B cell (primary cell): ENCODE data around the gene TRDN. TPM values are rescaled to one million over a fixed set of nuclear protein-coding genes. Genes with fewer than 3 reads are reported as not detected.

Experiments used
- ATAC-seq: fragments of 200-7000 bp; cut with Tn5 transposase; one replicate; pipeline ENCODE4 v1.10.0; 2021; ENCODE audit warnings: low read depth, mild to moderate bottlenecking, moderate number of reproducible peaks, moderate library complexity
- CTCF ChIA-PET: fragments of 350-600 bp; sonication (Branson Sonifier 250); formaldehyde crosslinking; loops from one replicate; lab custom pipeline; 2021; ENCODE audit warnings: antibody characterized with exemption, inconsistent platforms; lab: Charles Lee
- POLR2A ChIA-PET: fragments of 350-600 bp; sonication (Branson Sonifier 250); formaldehyde crosslinking; loops from one replicate; lab custom pipeline; 2021; ENCODE audit warnings: antibody characterized with exemption; lab: Charles Lee
- DNase-seq: peaks from one replicate; pipeline ENCODE4 v3.0.0; 2013
- H2AFZ ChIP-seq: 2 replicates; pipeline ENCODE4 v1.6.1; 2012; ENCODE audit warnings: mild to moderate bottlenecking, low read depth, low read length; ENCODE audit not compliant: insufficient read depth, poor library complexity, severe bottlenecking
- H3K27ac ChIP-seq, 2 donors: 1 replicate in 1 of 2; 2 replicates in 1 of 2; pipeline ENCODE4 v1.5.1; 2012 to 2013; ENCODE audit warnings: low read length in 2 of 2, mild to moderate bottlenecking in 2 of 2, moderate library complexity in 1 of 2
- H3K27me3 ChIP-seq, 4 experiments: fragments of 200-600 bp in 1 of 4; sonication (generic) in 1 of 4; replicated peaks in 1 of 4; 1 replicate in 2 of 4; 2 replicates in 2 of 4; pipeline versions ENCODE4 v1.6.1 to v1.7.0; 2013 to 2016; ENCODE audit warnings: low read length in 3 of 4, mild to moderate bottlenecking in 2 of 4, mixed read lengths in 1 of 4, moderate library complexity in 1 of 4; ENCODE audit not compliant: insufficient read depth in 4 of 4, control insufficient read depth in 3 of 4; ENCODE audit errors: control extremely low read depth in 1 of 4
- H3K36me3 ChIP-seq, 2 experiments: replicated peaks in 1 of 2; 1 replicate in 1 of 2; 2 replicates in 1 of 2; pipeline versions ENCODE4 v1.6.1 to v1.7.1; 2013; ENCODE audit warnings: low read length in 1 of 2; ENCODE audit not compliant: insufficient read depth in 2 of 2, control insufficient read depth in 1 of 2; ENCODE audit errors: control extremely low read depth in 1 of 2, extremely low read depth in 1 of 2
- H3K4me1 ChIP-seq, 2 donors: fragments of 200-600 bp in 1 of 2; sonication (generic) in 1 of 2; 1 replicate in 1 of 2; 2 replicates in 1 of 2; pipeline versions ENCODE4 v1.5.1 to v1.6.1; 2013 to 2017; ENCODE audit warnings: low read length in 2 of 2; ENCODE audit not compliant: control insufficient read depth in 2 of 2, insufficient read depth in 2 of 2
- H3K4me2 ChIP-seq: replicated peaks from 2 replicates; pipeline ENCODE3; 2012; ENCODE audit warnings: mild to moderate bottlenecking, low read depth, low read length; ENCODE audit not compliant: poor library complexity, severe bottlenecking
- H3K4me3 ChIP-seq, 5 experiments: fragments of 200-600 bp in 1 of 5; sonication (generic) in 1 of 5; 1 replicate in 3 of 5; 2 replicates in 2 of 5; pipeline versions ENCODE4 v1.5.1 to v1.7.0; 2011 to 2016; ENCODE audit warnings: low read length in 4 of 5, mild to moderate bottlenecking in 4 of 5, low read depth in 2 of 5, control low read depth in 1 of 5, moderate library complexity in 1 of 5; ENCODE audit not compliant: insufficient read depth in 1 of 5; ENCODE audit errors: control extremely low read depth in 1 of 5, extremely low read depth in 1 of 5
- H3K79me2 ChIP-seq: fragments of 200-600 bp; sonication (generic); one replicate; pipeline ENCODE4 v1.6.0; 2016; ENCODE audit warnings: low read length; ENCODE audit not compliant: control insufficient read depth, insufficient read depth
- H3K9ac ChIP-seq: fragments of 200-600 bp; sonication (generic); 2 replicates; pipeline ENCODE4 v1.6.1; 2017; ENCODE audit warnings: mild to moderate bottlenecking, low read length, moderate library complexity
- H3K9me3 ChIP-seq, 3 donors: one replicate each; pipeline versions ENCODE4 v1.6.1 to v1.7.1; 2013; ENCODE audit warnings: low read length in 2 of 3; ENCODE audit not compliant: control insufficient read depth in 2 of 3, insufficient read depth in 1 of 3; ENCODE audit errors: control extremely low read depth in 1 of 3
- H4K20me1 ChIP-seq: 2 replicates; pipeline ENCODE4 v1.6.0; 2012; ENCODE audit warnings: mild to moderate bottlenecking, low read length; ENCODE audit not compliant: insufficient read depth, control insufficient read depth, poor library complexity, severe bottlenecking
- H3K27ac Mint-ChIP-seq: one replicate; pipeline ENCODE4 v1.8.0; 2021; ENCODE audit warnings: mixed read lengths
- H3K27me3 Mint-ChIP-seq: one replicate; pipeline ENCODE4 v1.8.0; 2021; ENCODE audit warnings: mixed read lengths
- H3K4me1 Mint-ChIP-seq: one replicate; pipeline ENCODE4 v1.8.0; 2021; ENCODE audit warnings: mixed read lengths
- H3K4me3 Mint-ChIP-seq: one replicate; pipeline ENCODE4 v1.8.0; 2021; ENCODE audit warnings: mixed read lengths
- H3K9me3 Mint-ChIP-seq: one replicate; pipeline ENCODE4 v1.8.0; 2022; ENCODE audit warnings: mixed read lengths; ENCODE audit not compliant: insufficient read depth
- EZH2 ChIP-seq: IDR thresholded peaks from 2 replicates; pipeline ENCODE4 v1.6.1; 2012; ENCODE audit warnings: borderline replicate concordance, low read depth, mild to moderate bottlenecking, moderate library complexity, low read length; ENCODE audit not compliant: insufficient read depth, poor library complexity, severe bottlenecking
- WGBS: methylation state at CpG from one replicate; pipeline ENCODE4 v1.1.5; 2013; ENCODE audit warnings: missing lambda C conversion rate; ENCODE audit not compliant: insufficient coverage; 5-methylcytosine and 5-hydroxymethylcytosine counted together
- intact Hi-C: fragments of 100-400 bp; cut with micrococcal nuclease; formaldehyde crosslinking; loops from one replicate; pipeline ENCODE4 v1.10.0; 2022
- polyA plus RNA-seq: library from polyadenylated mRNA; depleted of rRNA; stranded (reverse); fragments of >200 nt; gene quantifications from 2 replicates; pipeline ENCODE4 v1.2.3, GENCODE V29; 2012
- total RNA-seq, 2 donors: library from RNA; stranded (reverse); fragments of 120-200 nt in 1 of 2; gene quantifications; 1 replicate in 1 of 2; 2 replicates in 1 of 2; pipeline versions ENCODE4 v1.2.3 to v1.2.4, GENCODE V29; 2013 to 2022
- TF ChIP-seq, protein P1 (sequence below): fragments of 200-600 bp; IDR thresholded peaks from one replicate; pipeline ENCODE4 v1.8.0; 2022; ENCODE audit warnings: antibody characterized with exemption, mild to moderate bottlenecking

TRDN gene
- total and polyA plus RNA-seq, 2 donors (not counting 1 experiment from before 2014, with no cell fraction given): not detected

DNA sequence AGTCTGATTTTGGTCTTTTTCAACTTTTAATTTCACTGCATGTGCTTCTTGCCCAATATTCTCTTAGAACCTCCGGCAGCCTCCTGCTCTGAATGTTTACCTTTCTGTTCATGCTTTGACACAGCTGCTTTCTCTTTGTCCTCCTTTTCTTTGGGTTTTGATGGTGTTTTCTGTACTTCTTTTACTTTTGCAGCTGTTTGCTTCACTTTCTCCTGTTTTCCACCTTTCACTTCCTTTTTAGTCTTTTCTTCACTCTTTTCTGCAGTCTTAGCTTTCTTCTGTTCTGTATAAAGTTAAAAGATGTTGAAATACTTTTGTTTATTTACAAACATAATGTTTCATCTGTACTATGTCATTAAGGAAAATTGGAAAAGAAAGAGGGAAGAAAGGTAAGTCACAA, 133.1 kb downstream of the TRDN start:
- H3K9me3 ChIP-seq: no peaks in the 10 kb centered on the region
- intact Hi-C loops: no loop called here
- H3K27ac ChIP-seq: no peak overlapping the region
- no peaks in the 10 kb centered on the region for H3K9me3 Mint-ChIP-seq
- no peak overlapping the region for H3K27ac Mint-ChIP-seq
- H3K36me3 ChIP-seq: no peaks in the 10 kb centered on the region
- DNase-seq: no peak
- no peak overlapping the region for H3K4me3 ChIP-seq
- H3K79me2 ChIP-seq: no peaks in the 10 kb centered on the region
- no peak overlapping the region for H3K4me3 Mint-ChIP-seq
- H3K4me2 ChIP-seq: no peak overlapping the region
- 100% methylated on average over 1 of the region's 1 CpG for WGBS
- H3K27me3 Mint-ChIP-seq: no peaks in the 10 kb centered on the region
- TF ChIP-seq, protein P1, sequence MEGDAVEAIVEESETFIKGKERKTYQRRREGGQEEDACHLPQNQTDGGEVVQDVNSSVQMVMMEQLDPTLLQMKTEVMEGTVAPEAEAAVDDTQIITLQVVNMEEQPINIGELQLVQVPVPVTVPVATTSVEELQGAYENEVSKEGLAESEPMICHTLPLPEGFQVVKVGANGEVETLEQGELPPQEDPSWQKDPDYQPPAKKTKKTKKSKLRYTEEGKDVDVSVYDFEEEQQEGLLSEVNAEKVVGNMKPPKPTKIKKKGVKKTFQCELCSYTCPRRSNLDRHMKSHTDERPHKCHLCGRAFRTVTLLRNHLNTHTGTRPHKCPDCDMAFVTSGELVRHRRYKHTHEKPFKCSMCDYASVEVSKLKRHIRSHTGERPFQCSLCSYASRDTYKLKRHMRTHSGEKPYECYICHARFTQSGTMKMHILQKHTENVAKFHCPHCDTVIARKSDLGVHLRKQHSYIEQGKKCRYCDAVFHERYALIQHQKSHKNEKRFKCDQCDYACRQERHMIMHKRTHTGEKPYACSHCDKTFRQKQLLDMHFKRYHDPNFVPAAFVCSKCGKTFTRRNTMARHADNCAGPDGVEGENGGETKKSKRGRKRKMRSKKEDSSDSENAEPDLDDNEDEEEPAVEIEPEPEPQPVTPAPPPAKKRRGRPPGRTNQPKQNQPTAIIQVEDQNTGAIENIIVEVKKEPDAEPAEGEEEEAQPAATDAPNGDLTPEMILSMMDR: no peak
- TF ChIP-seq EZH2: no peak
- H3K9ac ChIP-seq: no peak overlapping the region
- ChIA-PET POLR2A (no interaction called here), CTCF (no interaction called here)
- no peaks in the 10 kb centered on the region for H4K20me1 ChIP-seq
- no peaks in the 10 kb centered on the region for H3K4me1 ChIP-seq
- H3K27me3 ChIP-seq: no peaks in the 10 kb centered on the region
- H2AFZ ChIP-seq: no peak overlapping the region
- H3K4me1 Mint-ChIP-seq: no peaks in the 10 kb centered on the region
- no peak for ATAC-seq

GRCh38 chr6:123497025-123497424, 139.7 kb downstream of the TRDN start:
- H3K9me3 ChIP-seq: no peaks in the 10 kb centered on the region
- H3K79me2 ChIP-seq: no peaks in the 10 kb centered on the region
- no peak overlapping the region for H3K9ac ChIP-seq
- no peaks in the 10 kb centered on the region for H3K27me3 ChIP-seq
- WGBS: no CpG with 5 or more reads among the region's 2 CpGs
- Mint-ChIP-seq H3K4me3 (no peak overlapping the region), H3K27ac (no peak overlapping the region), H3K9me3 (no peaks in the 10 kb centered on the region), H3K4me1 (no peaks in the 10 kb centered on the region), H3K27me3 (no peaks in the 10 kb centered on the region)
- H2AFZ ChIP-seq: no peak overlapping the region
- ChIA-PET POLR2A (no interaction called here), CTCF (no interaction called here)
- ATAC-seq (no peak), DNase-seq (no peak)
- H3K36me3 ChIP-seq: no peaks in the 10 kb centered on the region
- intact Hi-C loops: no loop called here
- no peaks in the 10 kb centered on the region for H4K20me1 ChIP-seq
- no peak overlapping the region for H3K27ac ChIP-seq
- H3K4me3 ChIP-seq: no peak overlapping the region
- no peak for TF ChIP-seq EZH2
- TF ChIP-seq, protein P1: no peak
- no peak overlapping the region for H3K4me2 ChIP-seq
- no peaks in the 10 kb centered on the region for H3K4me1 ChIP-seq
